Parathyroid adenoma (tissue), 2 donors: ENCODE results near the gene MAP4K4.
A peak's percentile ranks its signal among the peaks of the same experiment; 100 is the strongest.

Experiments
- H2AFZ ChIP-seq: fragments of 300-600 bp; sonication (generic); one replicate; pipeline ENCODE4 v1.7.0; 2017; ENCODE audit warnings: antibody characterized with exemption, mild to moderate bottlenecking
- H3K27ac ChIP-seq: fragments of 300-600 bp; sonication (generic); one replicate; pipeline ENCODE4 v1.7.0; 2017
- H3K27me3 ChIP-seq: fragments of 300-600 bp; sonication (generic); one replicate; pipeline ENCODE4 v1.7.0; 2017; ENCODE audit warnings: low read length; ENCODE audit not compliant: control insufficient read depth, insufficient read depth
- H3K36me3 ChIP-seq: fragments of 300-600 bp; sonication (generic); one replicate; pipeline ENCODE4 v1.7.0; 2017; ENCODE audit warnings: low read length; ENCODE audit not compliant: control insufficient read depth, insufficient read depth
- H3K4me1 ChIP-seq: fragments of 300-600 bp; sonication (generic); one replicate; pipeline ENCODE4 v1.7.0; 2017; ENCODE audit warnings: control low read depth
- H3K4me2 ChIP-seq: fragments of 300-600 bp; sonication (generic); one replicate; pipeline ENCODE4 v1.7.0; 2017; ENCODE audit warnings: low read length
- H3K4me3 ChIP-seq: fragments of 300-600 bp; sonication (generic); one replicate; pipeline ENCODE4 v1.7.0; 2017; ENCODE audit warnings: low read depth, low read length
- H3K79me2 ChIP-seq: fragments of 300-600 bp; sonication (generic); one replicate; pipeline ENCODE4 v1.7.0; 2017; ENCODE audit warnings: control low read depth
- H3K9ac ChIP-seq: fragments of 300-600 bp; sonication (generic); one replicate; pipeline ENCODE4 v1.7.0; 2017; ENCODE audit warnings: mild to moderate bottlenecking
- H3K9me3 ChIP-seq: fragments of 300-600 bp; sonication (generic); one replicate; pipeline ENCODE4 v1.7.0; 2017; ENCODE audit warnings: low read length; ENCODE audit not compliant: control insufficient read depth
- TF ChIP-seq, protein P1 (sequence below): fragments of 300-600 bp; sonication (generic); IDR thresholded peaks from one replicate; pipeline ENCODE4 v1.7.0; 2017; ENCODE audit warnings: antibody characterized with exemption, mild to moderate bottlenecking
- donor health status: primary hyperparathyroidism.

Gene MAP4K4

DNA sequence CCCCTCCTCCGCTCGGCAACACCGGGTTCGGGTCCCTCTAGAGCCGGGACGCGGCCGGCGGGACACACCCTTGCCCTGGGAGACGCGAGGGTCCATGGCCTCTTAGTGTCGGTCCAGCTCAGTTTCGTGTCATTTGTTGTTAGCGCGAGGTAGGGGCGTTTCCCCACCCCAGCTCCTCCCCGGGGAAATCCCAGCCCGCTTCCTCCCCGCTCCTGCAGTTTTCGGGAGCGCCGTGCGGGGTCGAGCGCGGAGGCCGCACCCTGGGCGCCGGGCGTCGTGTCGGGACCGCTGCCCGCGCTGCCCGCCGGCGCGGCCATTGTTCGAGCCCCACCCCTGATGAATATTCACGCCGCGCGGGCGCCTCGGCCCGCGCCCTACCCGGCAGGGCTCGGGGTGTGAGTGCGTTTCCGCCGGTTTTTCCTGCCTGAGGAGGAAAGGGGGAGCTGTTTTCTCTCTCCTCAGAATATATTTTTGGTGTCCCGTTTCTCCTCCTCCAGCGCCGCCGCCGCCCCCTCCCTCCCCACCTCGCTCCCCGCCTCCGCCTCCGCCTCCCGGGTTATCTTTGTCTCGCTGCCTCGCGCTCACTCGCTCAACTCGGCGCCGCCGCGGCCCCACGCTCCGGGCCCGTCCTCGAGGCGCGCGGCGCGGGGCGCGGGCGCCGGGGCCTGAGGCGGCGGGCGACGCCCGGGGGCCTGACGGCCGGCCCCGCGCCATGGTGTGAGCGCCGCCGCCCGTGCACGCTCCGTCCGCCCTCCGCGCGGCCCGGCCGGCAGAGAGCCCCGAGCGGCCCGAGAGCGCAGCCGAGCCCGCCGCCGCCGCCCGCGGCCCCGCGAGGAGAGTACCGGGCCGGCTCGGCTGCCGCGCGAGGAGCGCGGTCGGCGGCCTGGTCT is at the start of gene MAP4K4:
Gene MAP4K4 (plus strand): TSS at position 584 of the 890 bp plus-strand sequence. CDS start 374 bp downstream, outside the sequence.
- Histone ChIP-seq H3K27ac (peak within 1 kb of the TSS; percentile 64), H3K36me3 (no peaks in the 10 kb centered on the region), H3K4me2 (peak within 1 kb of the TSS; percentile 96), H3K9ac (peak within 1 kb of the TSS; percentile 4), H3K79me2 (peaks cover 14% of the 10 kb centered on the region), H2AFZ (peak within 1 kb of the TSS; percentile 94), H3K4me1 (peaks cover 14% of the 10 kb centered on the region), H3K4me3 (peak within 1 kb of the TSS; percentile 74), H3K9me3 (no peaks in the 10 kb centered on the region), H3K27me3 (no peaks in the 10 kb centered on the region)
- TF ChIP-seq, protein P1, sequence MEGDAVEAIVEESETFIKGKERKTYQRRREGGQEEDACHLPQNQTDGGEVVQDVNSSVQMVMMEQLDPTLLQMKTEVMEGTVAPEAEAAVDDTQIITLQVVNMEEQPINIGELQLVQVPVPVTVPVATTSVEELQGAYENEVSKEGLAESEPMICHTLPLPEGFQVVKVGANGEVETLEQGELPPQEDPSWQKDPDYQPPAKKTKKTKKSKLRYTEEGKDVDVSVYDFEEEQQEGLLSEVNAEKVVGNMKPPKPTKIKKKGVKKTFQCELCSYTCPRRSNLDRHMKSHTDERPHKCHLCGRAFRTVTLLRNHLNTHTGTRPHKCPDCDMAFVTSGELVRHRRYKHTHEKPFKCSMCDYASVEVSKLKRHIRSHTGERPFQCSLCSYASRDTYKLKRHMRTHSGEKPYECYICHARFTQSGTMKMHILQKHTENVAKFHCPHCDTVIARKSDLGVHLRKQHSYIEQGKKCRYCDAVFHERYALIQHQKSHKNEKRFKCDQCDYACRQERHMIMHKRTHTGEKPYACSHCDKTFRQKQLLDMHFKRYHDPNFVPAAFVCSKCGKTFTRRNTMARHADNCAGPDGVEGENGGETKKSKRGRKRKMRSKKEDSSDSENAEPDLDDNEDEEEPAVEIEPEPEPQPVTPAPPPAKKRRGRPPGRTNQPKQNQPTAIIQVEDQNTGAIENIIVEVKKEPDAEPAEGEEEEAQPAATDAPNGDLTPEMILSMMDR = peak; percentile 28

DNA sequence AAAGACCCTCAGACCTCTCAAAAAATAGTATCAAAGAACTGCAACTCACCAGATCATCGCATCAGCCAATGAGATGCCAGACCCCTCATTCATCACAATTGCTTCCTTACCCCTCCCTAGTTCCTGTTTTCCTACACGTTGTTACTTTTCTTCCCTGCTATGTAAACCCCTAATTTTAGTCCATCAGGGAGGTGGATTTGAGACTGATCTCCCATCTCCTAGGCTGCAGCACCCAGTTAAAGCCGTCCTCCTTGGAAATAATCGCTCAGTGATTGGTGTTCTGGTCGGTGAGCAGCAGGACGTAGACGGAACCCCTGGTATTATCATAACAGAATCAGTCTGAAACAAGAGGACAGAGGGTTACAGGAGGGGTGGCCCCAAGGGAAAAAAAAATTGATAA is 44.0 kb upstream of the MAP4K4 start:
- Histone ChIP-seq H3K9ac (no peak overlapping the region), H3K36me3 (no peaks in the 10 kb centered on the region), H3K9me3 (no peaks in the 10 kb centered on the region), H3K79me2 (no peaks in the 10 kb centered on the region), H2AFZ (no peak overlapping the region), H3K4me1 (no peaks in the 10 kb centered on the region), H3K27ac (no peak overlapping the region), H3K27me3 (no peaks in the 10 kb centered on the region), H3K4me2 (no peak overlapping the region), H3K4me3 (no peak overlapping the region)
- TF ChIP-seq, protein P1 = no peak

DNA sequence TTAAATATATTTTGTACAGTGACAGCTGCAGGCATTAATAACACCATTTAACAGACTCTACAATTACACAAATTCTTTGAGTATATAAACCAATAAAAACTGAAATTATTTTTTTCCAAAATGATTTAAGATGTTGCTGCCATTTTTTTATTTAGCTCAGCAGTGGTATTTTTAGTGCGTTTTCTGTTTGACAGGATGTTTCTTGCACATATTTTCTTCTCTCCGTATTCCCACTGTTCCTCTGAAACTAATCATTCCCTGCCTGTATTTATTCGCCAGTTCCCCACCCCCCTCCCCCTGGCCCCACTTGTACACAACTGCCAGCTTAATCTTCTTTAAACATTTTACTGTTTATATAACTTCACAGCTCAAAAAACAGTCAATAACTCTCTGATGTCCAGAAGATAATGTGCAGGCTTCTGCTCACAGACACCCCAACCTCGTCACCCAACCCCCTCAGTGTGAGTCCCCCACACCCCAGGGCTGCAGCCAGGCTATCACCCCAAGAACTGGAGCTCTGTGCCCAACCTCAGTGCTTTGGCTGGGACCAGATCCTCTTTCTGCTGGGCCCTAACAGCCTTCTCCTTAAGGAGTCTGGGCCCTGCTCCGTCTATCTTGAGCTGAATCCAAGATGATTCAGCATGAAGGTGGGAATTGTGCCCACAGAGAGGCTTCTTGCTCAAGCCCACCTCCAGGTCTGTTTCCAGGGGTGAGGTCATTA is 41.6 kb upstream of the MAP4K4 start:
- TF ChIP-seq, protein P1 = no peak
- H3K27ac ChIP-seq = no peak overlapping the region

DNA sequence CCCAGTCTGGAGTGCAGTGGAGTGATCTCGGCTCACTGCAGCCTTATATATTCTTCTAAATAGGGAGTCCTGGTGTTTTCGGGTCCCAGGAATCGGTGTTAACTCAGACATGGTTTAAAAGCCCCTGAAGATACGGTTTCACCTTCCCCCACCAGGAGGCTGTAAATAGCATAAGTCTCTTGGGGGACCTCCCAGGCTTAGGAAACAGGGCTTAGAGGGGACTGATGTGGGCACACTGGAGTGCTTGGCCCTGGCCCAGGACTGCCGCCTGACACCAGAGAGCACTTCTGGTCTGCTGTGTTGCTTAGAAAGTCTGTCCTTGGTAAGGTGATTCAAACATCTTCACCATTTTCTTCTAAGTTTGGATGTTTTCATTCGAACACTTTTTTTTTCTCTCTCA is 39.7 kb upstream of the MAP4K4 start:
- H3K36me3 ChIP-seq = no peaks in the 10 kb centered on the region
- no peak overlapping the region for H3K4me3 ChIP-seq
- no peak overlapping the region for H2AFZ ChIP-seq
- H3K27me3 ChIP-seq = no peaks in the 10 kb centered on the region
- H3K27ac ChIP-seq = no peak overlapping the region
- no peaks in the 10 kb centered on the region for H3K4me1 ChIP-seq
- H3K9ac ChIP-seq = no peak overlapping the region
- no peak overlapping the region for H3K4me2 ChIP-seq
- H3K9me3 ChIP-seq = no peaks in the 10 kb centered on the region
- no peaks in the 10 kb centered on the region for H3K79me2 ChIP-seq
- TF ChIP-seq, protein P1 = no peak

More for the DNA sequence above, 41.6 kb upstream of the MAP4K4 start:
- H3K4me1 ChIP-seq = no peaks in the 10 kb centered on the region
- H3K4me3 ChIP-seq = no peak overlapping the region
- H3K36me3 ChIP-seq = no peaks in the 10 kb centered on the region
- H3K27me3 ChIP-seq = no peaks in the 10 kb centered on the region
- no peaks in the 10 kb centered on the region for H3K79me2 ChIP-seq
- H2AFZ ChIP-seq = no peak overlapping the region
- H3K9ac ChIP-seq = no peak overlapping the region
- H3K9me3 ChIP-seq = no peaks in the 10 kb centered on the region
- H3K4me2 ChIP-seq = no peak overlapping the region
